K562 (cell line): ENCODE results near the gene MAZ. TPM values are rescaled to one million over a fixed set of nuclear protein-coding genes. Genes with fewer than 3 reads are reported as not detected.

Experiments used
- ARID2 ChIP-seq: fragments of 450-650 bp; IDR thresholded peaks from 2 replicates; pipeline ENCODE4 v1.6.1; 2017; ENCODE audit warnings: antibody characterized with exemption, mild to moderate bottlenecking
- ATF1 ChIP-seq, 2 experiments: fragments of 450-650 bp in 1 of 2; IDR thresholded peaks; 2 replicates each; pipeline ENCODE4 v1.6.1; 2016; ENCODE audit warnings: missing compliant biosample characterization in 1 of 2, missing genetic modification characterization in 1 of 2
- BDP1 ChIP-seq: IDR thresholded peaks from 3 replicates; pipeline ENCODE4 v1.6.1; 2011; ENCODE audit not compliant: insufficient read length, insufficient read depth
- CCNT2 ChIP-seq: IDR thresholded peaks from 2 replicates; pipeline ENCODE4 v1.6.1; 2011; ENCODE audit warnings: borderline replicate concordance, low read depth, mild to moderate bottlenecking, moderate library complexity, mixed read lengths, low read length; ENCODE audit not compliant: insufficient read length; ENCODE audit errors: extremely low read depth
- CHD2 ChIP-seq: IDR thresholded peaks from 2 replicates; pipeline ENCODE4 v1.6.1; 2011; ENCODE audit warnings: low read depth, low read length
- ERF ChIP-seq: fragments of 450-650 bp; formaldehyde crosslinking; IDR thresholded peaks from 2 replicates; pipeline ENCODE4 v1.4.0; 2020; ENCODE audit warnings: mild to moderate bottlenecking, mixed read lengths
- FOXM1 ChIP-seq, 2 experiments: fragments of 450-650 bp in 1 of 2; sonication (generic) in 1 of 2; formaldehyde crosslinking in 1 of 2; IDR thresholded peaks; 2 replicates each; pipeline versions ENCODE4 v1.6.1 to v1.9.0; 2017 to 2022; ENCODE audit warnings: low read depth in 2 of 2, mild to moderate bottlenecking in 2 of 2, missing genetic modification reagents in 1 of 2, moderate library complexity in 1 of 2
- HDAC1 ChIP-seq, 2 experiments: fragments of 450-650 bp; IDR thresholded peaks; 2 replicates each; pipeline ENCODE4 v1.6.1; 2016 to 2017; ENCODE audit warnings: inconsistent platforms in 1 of 2, mild to moderate bottlenecking in 1 of 2, moderate library complexity in 1 of 2
- HMGN3 ChIP-seq: IDR thresholded peaks from 2 replicates; pipeline ENCODE4 v1.6.1; 2011; ENCODE audit warnings: borderline replicate concordance, low read depth, mild to moderate bottlenecking, mixed read lengths, low read length; ENCODE audit not compliant: insufficient read length; ENCODE audit errors: extremely low read depth
- ILK ChIP-seq: fragments of 450-650 bp; IDR thresholded peaks from 2 replicates; pipeline ENCODE4 v1.6.1; 2016; ENCODE audit warnings: missing genetic modification characterization, low read depth, mild to moderate bottlenecking, missing compliant biosample characterization, moderate library complexity, borderline replicate concordance
- LCOR ChIP-seq: sonication (generic); formaldehyde crosslinking; IDR thresholded peaks from 2 replicates; pipeline ENCODE4 v1.8.0; 2022; ENCODE audit warnings: mild to moderate bottlenecking, missing genetic modification reagents
- MBD2 ChIP-seq: sonication (generic); IDR thresholded peaks from 2 replicates; pipeline ENCODE4 v1.6.1; 2016; ENCODE audit warnings: low read depth, borderline replicate concordance
- NRF1 ChIP-seq, 2 experiments: fragments of 450-650 bp; IDR thresholded peaks in 1 of 2; conservative IDR thresholded peaks in 1 of 2; 2 replicates each; pipeline ENCODE4 v1.6.1; 2014; ENCODE audit warnings: mild to moderate bottlenecking in 2 of 2
- POLR2AphosphoS5 ChIP-seq: IDR thresholded peaks from 2 replicates; pipeline ENCODE4 v1.6.1; 2011; ENCODE audit warnings: mild to moderate bottlenecking, low read depth, low read length, moderate library complexity; ENCODE audit not compliant: control insufficient read depth, insufficient read depth
- POLR2G ChIP-seq: fragments of 200-400 bp; formaldehyde crosslinking; IDR thresholded peaks from 2 replicates; pipeline ENCODE4 v1.6.1; 2017; ENCODE audit warnings: low read depth, mild to moderate bottlenecking, antibody characterized with exemption, low read length, moderate library complexity
- RFX7 ChIP-seq: fragments of 250-450 bp; sonication (Bioruptor Pico); IDR thresholded peaks from 2 replicates; pipeline ENCODE4 v1.5.1; 2021; ENCODE audit warnings: mild to moderate bottlenecking
- SAFB ChIP-seq: fragments of 200-400 bp; formaldehyde crosslinking; IDR thresholded peaks from 2 replicates; pipeline ENCODE4 v1.6.1; 2017; ENCODE audit warnings: low read depth, low read length, borderline replicate concordance
- SIX5 ChIP-seq, 2 experiments: IDR thresholded peaks; 2 replicates each; pipeline ENCODE4 v1.6.1; 2011; ENCODE audit warnings: low read length in 2 of 2, borderline replicate concordance in 1 of 2, low read depth in 1 of 2, mild to moderate bottlenecking in 1 of 2, moderate library complexity in 1 of 2; ENCODE audit not compliant: insufficient read depth in 1 of 2
- STAG1 ChIP-seq: sonication (generic); formaldehyde crosslinking; IDR thresholded peaks from 2 replicates; pipeline ENCODE4 v1.5.0; 2020; ENCODE audit warnings: missing genetic modification reagents, borderline replicate concordance
- XRCC5 ChIP-seq: fragments of 200-400 bp; formaldehyde crosslinking; IDR thresholded peaks from 2 replicates; pipeline ENCODE4 v1.6.1; 2017; ENCODE audit warnings: low read depth, mild to moderate bottlenecking, low read length
- ZBTB17 ChIP-seq: fragments of 450-650 bp; formaldehyde crosslinking; IDR thresholded peaks from 2 replicates; pipeline ENCODE4 v1.4.0; 2020; ENCODE audit warnings: mild to moderate bottlenecking
- ZC3H4 ChIP-seq: sonication (generic); formaldehyde crosslinking; IDR thresholded peaks from 2 replicates; pipeline ENCODE4 v1.9.0; 2021; ENCODE audit warnings: missing genetic modification reagents, borderline replicate concordance
- ZNF175 ChIP-seq: fragments of 200-800 bp; sonication (Bioruptor generic); IDR thresholded peaks from 2 replicates; pipeline ENCODE4 v1.6.1; 2016; ENCODE audit warnings: low read depth, mild to moderate bottlenecking, missing genetic modification characterization, missing compliant biosample characterization
- ZNF282 ChIP-seq: sonication (generic); formaldehyde crosslinking; IDR thresholded peaks from 2 replicates; pipeline ENCODE4 v1.8.1; 2023; ENCODE audit warnings: missing genetic modification reagents
- ZNF445 ChIP-seq: fragments of 250-450 bp; sonication (Bioruptor Pico); IDR thresholded peaks from 2 replicates; pipeline ENCODE4 v1.4.0; 2020; ENCODE audit warnings: low read depth, mild to moderate bottlenecking, moderate library complexity
- ZNF79 ChIP-seq: fragments of 250-450 bp; sonication (Bioruptor Pico); IDR thresholded peaks from 2 replicates; pipeline ENCODE4 v1.4.0; 2020; ENCODE audit warnings: low read depth, mild to moderate bottlenecking, moderate library complexity
- polyA plus RNA-seq, 8 experiments: library from polyadenylated mRNA; depleted of rRNA in 4 of 8; stranded (reverse) in 5 of 8; unstranded in 3 of 8; fragments of >200 nt; fragmentation: Nextera tagmentation in 2 of 8; fragmentation: Illumina TruSeq in 1 of 8; extraction: Ambion mirVana in 2 of 8; extraction: Trizol in 1 of 8; gene quantifications; 2 replicates each; pipeline versions ENCODE4 v1.2.1 to v1.2.3, GENCODE V29; 2011 to 2014; ENCODE audit warnings: inconsistent platforms in 1 of 8, missing spikeins in 1 of 8
- total RNA-seq, 7 experiments: library from RNA; depleted of rRNA in 6 of 7; stranded (reverse); fragments of >200 nt in 6 of 7; fragmentation: Illumina TruSeq in 2 of 7; extraction: Trizol in 2 of 7; gene quantifications; 2 replicates each; pipeline versions ENCODE4 v1.2.1 to v1.2.3, GENCODE V29; 2011 to 2021; ENCODE audit warnings: low replicate concordance in 1 of 7
- TF ChIP-seq, protein P1 (sequence below): sonication (generic); formaldehyde crosslinking; IDR thresholded peaks from 2 replicates; pipeline ENCODE4 v1.8.0; 2022; ENCODE audit warnings: mild to moderate bottlenecking, low read depth, missing genetic modification reagents

The MAZ gene
- total and polyA plus RNA-seq, 9 of the 15 experiments (the other 6 are each of a cell fraction or from before 2014, with no cell fraction given) = 45.4 to 532 (median 250) TPM

DNA sequence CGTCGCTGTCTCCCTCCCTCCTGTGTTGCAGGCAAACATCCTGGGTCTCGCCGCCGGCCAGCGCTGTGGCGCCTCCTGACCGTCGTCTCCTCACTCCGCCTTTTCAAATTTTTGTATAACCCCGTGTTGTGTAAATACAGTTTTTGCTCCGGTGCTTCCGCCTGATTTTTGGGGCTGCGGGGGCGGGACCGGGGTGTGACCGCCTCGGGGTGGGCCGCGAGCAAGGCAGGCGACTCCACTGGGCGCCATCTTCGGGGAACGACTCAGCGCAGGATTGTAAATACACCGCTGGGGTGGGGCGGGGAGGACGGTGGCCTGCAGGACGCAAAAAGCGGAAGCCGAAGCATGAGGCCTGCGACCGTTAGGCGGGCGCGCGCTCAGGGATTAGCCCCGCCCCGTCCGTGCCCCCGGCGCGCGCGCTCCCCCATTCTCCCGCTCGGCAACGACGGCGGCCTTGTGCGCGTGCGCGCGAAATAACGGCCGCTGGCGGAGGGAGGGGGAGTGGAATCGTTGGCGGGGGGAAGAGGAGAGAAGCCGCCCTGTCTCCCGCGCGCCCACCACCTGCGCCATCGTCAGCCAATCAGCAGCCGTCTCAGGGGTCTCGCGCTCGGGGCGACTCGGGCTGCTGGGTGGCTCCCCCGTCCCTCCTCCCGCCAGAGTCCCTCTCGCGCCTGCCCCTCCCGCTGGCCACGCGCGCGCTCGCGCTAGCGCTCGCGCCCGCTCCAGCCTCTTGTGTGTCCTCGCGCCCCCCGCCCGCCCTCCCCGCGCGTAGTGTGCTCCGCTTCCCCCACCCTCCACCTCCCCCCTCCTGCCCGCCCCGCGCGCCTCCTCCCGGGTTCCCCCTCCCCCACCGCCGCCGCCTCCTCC lies 864 bp upstream of the MAZ start (continued):
- TF ChIP-seq POLR2AphosphoS5 = peak; percentile 78; the same call in 1 of the 2 replicates
- peak; percentile 97 for TF ChIP-seq ERF (CRISPR knock-in tag)
- TF ChIP-seq ARID2 = no peak
- TF ChIP-seq, protein P1, sequence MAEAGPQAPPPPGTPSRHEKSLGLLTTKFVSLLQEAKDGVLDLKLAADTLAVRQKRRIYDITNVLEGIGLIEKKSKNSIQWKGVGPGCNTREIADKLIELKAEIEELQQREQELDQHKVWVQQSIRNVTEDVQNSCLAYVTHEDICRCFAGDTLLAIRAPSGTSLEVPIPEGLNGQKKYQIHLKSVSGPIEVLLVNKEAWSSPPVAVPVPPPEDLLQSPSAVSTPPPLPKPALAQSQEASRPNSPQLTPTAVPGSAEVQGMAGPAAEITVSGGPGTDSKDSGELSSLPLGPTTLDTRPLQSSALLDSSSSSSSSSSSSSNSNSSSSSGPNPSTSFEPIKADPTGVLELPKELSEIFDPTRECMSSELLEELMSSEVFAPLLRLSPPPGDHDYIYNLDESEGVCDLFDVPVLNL = peak; percentile 23; the same call in 1 of the 2 replicates
- peak; percentile 81 for TF ChIP-seq MBD2
- TF ChIP-seq HMGN3 = peak; percentile 98
- TF ChIP-seq ZNF445 (CRISPR knock-in tag) = peak; percentile 59; the same call in 1 of the 2 replicates
- TF ChIP-seq STAG1 = no peak
- TF ChIP-seq BDP1 = no peak
- 0 out of 4 replicates have a peak, but pooled peaks of 1 of the 2 experiments have one; percentile 12 for TF ChIP-seq SIX5 (IDR thresholded peaks at IDR 0.05; ENCODE audit: borderline replicate concordance in 1 of 2, insufficient read depth in 1 of 2, low read depth in 1 of 2, low read length in 2 of 2)
- peak; percentile 57; the same call in 1 of the 2 replicates for TF ChIP-seq CHD2
- TF ChIP-seq RFX7 (CRISPR knock-in tag) = 0 out of 2 replicates have a peak, but pooled peaks have one; percentile 17
- TF ChIP-seq HDAC1 (IDR thresholded peaks at IDR 0.05) = peak in 1 of 2 experiments; percentile 49; a peak in 1 of 4 replicates
- TF ChIP-seq CCNT2 = peak; percentile 99
- TF ChIP-seq ILK (tag) = no peak
- TF ChIP-seq ZNF175 (CRISPR knock-in tag) = peak; percentile 93
- TF ChIP-seq ZNF79 (CRISPR knock-in tag) = no peak
- no peak for TF ChIP-seq SAFB
- peak; percentile 78 for TF ChIP-seq FOXM1 (IDR thresholded peaks at IDR 0.05; ENCODE audit: low read depth)
- peak; percentile 49; the same call in 1 of the 2 replicates for TF ChIP-seq FOXM1 (CRISPR knock-in tag; IDR thresholded peaks at IDR 0.05; ENCODE audit: low read depth)
- TF ChIP-seq XRCC5 = no peak
- peak; percentile 12; the same call in 1 of the 2 replicates for TF ChIP-seq ZC3H4
- TF ChIP-seq ZNF282 (CRISPR knock-in tag) = no peak
- no peak for TF ChIP-seq ATF1 (CRISPR knock-in tag; IDR thresholded peaks at IDR 0.05)
- TF ChIP-seq ATF1 (tag; IDR thresholded peaks at IDR 0.05) = peak; percentile 80
- peak; percentile 94 for TF ChIP-seq POLR2G
- peak; percentile 95 for TF ChIP-seq NRF1 (conservative IDR thresholded peaks at IDR 0.05 in 1 of 2, IDR thresholded peaks at IDR 0.05 in 1 of 2)
- peak; percentile 82 for TF ChIP-seq ZBTB17 (CRISPR knock-in tag)
- TF ChIP-seq LCOR (CRISPR knock-in tag) = peak; percentile 85
